ENCODE data around the gene PSORS1C1.
A peak's percentile ranks its signal among the peaks of the same experiment; 100 is the strongest.
"Not testable (repeated sequence)": the region's sequence is repeated elsewhere in the genome, so short reads cannot be mapped to it uniquely, and the experiment has no call there.

Gene PSORS1C1, protein sequence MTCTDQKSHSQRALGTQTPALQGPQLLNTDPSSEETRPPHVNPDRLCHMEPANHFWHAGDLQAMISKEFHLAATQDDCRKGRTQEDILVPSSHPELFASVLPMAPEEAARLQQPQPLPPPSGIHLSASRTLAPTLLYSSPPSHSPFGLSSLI

GRCh38 chr6:31114541-31114878 is at the start of gene PSORS1C1:
Gene PSORS1C1 (plus strand): TSS chr6:31114800. CDS start chr6:31129633, 14,833 bp downstream.
- FAIRE-seq, result no peak

DNA sequence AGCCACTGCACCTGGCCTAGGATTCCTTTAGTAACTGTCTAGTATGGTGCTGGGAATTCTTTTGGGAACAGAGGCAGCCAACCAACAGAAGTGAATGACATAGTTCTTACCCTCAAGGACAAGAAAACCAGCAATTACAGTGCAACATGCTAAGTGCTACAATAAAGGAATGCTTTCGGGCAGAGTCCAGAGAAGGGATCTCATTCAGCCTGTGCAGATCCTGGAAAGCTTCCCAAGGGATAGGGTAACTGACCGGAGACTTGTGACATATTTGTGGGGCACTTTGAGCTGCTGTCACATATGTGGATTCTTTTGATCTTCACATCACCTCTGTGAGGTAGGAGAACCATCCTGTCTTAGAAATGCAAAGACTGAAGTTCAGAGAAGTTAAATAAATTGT is 49.0 kb upstream of the PSORS1C1 start:
- no peak for FAIRE-seq

DNA sequence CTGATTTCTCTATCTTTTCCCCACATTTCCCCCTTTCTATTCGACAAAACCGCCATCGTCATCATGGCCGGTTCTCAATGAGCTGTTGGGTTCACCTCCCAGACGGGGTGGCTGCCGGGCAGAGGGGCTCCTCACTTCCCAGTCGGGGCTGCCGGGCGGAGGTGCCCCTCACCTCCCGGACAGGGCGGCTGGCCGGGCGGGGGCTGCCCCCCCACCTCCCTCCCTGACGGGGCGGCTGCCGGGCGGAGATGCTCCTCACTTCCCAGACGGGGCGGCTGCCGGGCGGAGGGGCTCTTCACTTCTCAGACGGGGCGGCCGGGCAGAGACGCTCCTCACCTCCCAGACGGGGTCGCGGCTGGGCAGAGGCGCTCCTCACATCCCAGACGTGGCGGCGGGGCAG is 47.6 kb upstream of the PSORS1C1 start:
- not testable (repeated sequence) for FAIRE-seq

- FAIRE-seq, result not testable (repeated sequence)
Observed at GRCh38 chr6:31067891-31068668, 46.5 kb upstream of the PSORS1C1 start.

DNA sequence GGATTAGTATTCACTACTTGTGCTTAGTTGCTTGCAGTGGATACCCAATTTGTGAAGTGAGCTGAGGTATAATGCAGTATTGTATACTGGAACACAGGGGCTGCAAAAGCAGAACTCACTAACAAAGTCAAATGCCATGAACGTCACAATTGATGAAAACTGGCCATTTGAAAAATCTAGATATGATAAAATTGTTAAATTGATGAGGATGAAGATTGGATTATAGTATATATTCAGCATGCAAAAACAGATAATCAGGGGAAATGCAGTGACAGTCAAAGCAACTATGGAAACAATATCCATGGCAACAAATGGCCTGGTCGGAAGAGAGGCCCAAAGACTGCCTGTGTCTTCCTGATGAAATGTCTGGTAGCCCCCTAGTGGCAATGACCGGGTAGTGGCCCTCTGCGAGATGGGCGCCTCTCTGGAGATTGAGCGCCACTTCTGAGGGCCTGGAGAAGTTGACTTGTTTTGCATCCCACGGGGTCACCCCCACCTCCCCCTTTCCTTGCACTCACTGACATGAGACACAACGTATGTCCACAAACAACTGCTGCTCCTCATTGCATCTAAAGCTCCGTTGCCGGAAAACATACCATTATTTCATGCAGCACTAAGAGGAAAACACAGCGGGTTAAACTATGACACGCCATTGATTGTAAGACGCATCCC is 45.8 kb upstream of the PSORS1C1 start:
- FAIRE-seq, result peak; percentile 64

GRCh38 chr6:31070711-31071197 is 43.8 kb upstream of the PSORS1C1 start:
- FAIRE-seq, result peak; percentile 14

- no peak for FAIRE-seq
Observed at GRCh38 chr6:31074401-31074800, 40.2 kb upstream of the PSORS1C1 start.

- FAIRE-seq, result no peak
Observed at GRCh38 chr6:31075528-31075927, 39.1 kb upstream of the PSORS1C1 start.

- no peak for FAIRE-seq
Observed at GRCh38 chr6:31076611-31077010, 38.0 kb upstream of the PSORS1C1 start.

GRCh38 chr6:31079656-31080261 is 34.8 kb upstream of the PSORS1C1 start:
- FAIRE-seq, result peak; percentile 25

GRCh38 chr6:31081872-31082271 is 32.7 kb upstream of the PSORS1C1 start:
- FAIRE-seq, result no peak

- no peak for FAIRE-seq
Observed at GRCh38 chr6:31083742-31084354, 30.8 kb upstream of the PSORS1C1 start.

DNA sequence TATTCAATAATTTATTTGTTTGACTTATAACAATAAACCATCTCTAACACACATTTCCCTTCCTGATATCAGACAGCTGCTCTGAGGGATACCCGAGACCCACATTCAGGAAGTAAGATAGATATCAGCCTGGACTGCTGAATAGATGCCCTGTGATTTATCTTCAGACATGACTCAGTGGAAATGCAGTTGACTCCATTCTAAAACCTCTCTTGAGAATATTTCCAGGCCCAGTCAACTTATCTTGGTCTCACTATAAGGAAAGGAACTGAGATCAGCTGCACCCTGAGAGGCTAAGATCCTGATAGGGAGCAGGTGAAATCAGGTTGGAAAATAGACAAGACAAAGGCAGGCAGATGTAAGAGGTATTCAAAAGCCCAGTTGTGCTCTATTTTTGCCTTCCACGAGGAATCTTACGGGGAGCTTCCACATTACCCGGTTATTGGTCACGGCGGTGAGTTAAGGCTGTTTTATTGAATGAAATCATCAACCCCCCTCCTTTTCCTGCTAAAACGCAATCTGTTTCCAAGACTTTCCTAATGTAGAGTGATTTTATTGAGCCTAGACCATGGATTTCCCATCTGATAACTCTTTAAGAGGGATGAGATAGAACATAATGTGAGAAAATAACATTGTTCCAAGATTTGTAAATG is 27.7 kb upstream of the PSORS1C1 start:
- FAIRE-seq, result no peak

GRCh38 chr6:31087494-31088089 is 27.0 kb upstream of the PSORS1C1 start:
- FAIRE-seq, result peak; percentile 91

DNA sequence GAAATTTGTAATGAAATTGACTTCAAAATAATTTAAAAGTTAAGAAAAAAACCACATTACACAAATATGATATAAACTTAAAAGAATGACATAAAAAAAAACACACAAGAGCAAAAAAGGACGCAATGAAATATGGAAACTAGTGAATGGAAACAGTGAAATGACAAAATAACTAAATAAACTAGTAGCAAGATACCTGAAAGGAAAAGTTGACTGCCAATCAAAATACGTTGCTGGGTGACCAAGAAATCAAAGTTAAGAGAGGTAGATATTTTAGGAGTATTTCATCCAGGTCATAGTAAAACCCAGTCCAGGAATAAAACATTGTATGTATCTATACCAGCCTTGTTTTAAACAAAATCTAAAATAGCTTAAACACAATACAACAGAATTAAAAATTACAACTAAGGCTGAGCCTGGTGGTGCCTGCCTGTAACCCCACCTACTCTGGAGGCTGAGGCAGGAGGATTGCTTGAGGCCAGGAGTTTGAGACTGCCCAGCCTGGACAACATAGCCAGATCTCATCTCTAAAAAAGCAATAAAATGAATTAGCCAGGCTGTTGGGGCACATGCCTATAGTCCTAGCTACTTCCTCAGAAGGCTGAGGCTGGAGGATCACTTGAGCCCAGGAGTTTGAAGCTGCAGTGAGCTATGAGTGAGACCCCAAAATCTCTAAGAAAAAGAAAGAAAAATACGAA is 24.2 kb upstream of the PSORS1C1 start:
- FAIRE-seq, result no peak

DNA sequence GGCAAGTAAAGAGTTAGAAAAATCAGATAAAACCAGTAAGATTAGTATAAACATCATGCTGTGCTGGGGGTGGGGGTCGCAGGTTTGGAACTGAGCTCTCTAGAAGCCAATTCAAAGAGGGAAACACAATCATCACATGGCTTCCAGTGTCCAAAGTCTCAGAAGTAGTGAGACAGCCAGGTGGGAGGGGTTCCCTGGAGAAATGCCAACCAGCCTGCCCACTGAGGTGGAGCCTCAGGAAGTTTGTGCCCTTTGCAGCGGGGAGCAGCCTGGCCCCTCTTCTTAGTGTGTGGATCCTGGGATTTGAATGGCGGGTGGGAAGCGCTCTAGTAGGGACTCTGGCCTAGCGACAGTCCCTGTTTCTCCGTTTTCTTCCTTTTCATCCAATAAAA is 23.6 kb upstream of the PSORS1C1 start:
- no peak for FAIRE-seq

DNA sequence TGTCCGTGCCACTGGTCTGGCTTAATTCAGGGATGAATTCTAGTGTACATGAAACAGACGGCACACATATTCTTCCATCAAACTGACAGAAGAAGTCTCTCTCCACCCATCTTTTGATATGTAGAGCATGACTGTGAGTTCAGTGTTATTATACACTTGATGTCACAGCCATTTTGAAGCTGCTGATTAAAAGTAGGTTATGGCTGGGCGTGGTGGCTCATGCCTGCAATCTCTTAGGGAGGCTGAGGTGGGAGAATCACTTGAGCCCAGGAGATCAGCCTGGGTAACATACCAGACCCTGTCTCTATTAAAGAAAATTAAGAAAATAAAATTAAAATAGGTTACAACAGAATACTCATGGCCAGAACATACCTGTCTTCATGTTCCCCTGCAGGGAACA is 22.9 kb upstream of the PSORS1C1 start:
- no peak for FAIRE-seq

DNA sequence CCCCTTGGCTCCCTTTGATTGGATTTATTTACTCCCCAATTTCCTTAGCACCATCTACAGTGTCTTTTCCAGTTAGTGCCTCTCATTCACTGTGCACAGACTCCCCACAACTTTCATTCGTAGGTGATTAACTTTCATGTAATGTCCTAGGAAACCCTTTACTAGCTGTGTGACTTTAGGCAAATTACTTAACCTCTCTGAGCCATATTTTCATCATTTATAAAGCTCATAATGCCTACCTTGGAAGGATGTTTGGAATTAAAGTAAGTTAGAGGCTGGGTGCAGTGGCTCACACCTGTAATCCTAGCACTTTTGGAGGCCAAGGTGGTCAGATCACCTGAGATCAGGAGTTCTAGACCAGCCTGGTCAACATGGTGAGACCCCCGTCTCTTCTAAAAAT is 22.4 kb upstream of the PSORS1C1 start:
- FAIRE-seq, result no peak

GRCh38 chr6:31092769-31093505 is 21.7 kb upstream of the PSORS1C1 start:
- no peak for FAIRE-seq

DNA sequence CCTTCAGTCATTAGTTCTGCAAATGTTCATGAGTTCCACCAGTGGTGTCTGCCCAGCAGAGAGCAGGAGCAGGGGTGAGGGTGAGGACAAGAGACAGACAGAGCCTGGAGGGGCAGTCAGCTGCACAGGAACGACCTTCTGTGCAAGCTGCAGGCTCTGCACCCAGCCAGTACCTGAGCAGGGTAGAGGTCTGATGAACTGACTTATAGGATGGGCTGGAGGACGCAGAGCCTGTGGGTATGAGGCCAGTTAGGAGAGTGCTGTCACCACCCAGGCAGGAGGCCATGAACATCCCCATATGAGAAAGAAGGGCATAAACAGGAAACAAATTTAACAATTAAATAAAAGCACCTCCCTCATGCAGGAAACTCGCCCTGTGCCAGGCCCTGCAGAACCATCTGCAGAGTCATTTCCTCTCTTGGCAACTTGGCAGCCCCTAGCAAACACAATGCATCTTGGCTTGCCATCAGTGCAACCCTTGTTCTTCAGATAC is 20.2 kb upstream of the PSORS1C1 start:
- FAIRE-seq, result no peak

- no peak for FAIRE-seq
Observed at GRCh38 chr6:31096215-31096614, 18.4 kb upstream of the PSORS1C1 start.
